ENCODE results near the gene SLMAP. TPM values are rescaled to one million over a fixed set of nuclear protein-coding genes. Genes with fewer than 3 reads are reported as not detected.

The SLMAP gene
- total and polyA plus RNA-seq, 2 of the 13 experiments (the other 11 are each of a cell fraction or from before 2014, with no cell fraction given) = 24.0 to 48.3 TPM

DNA sequence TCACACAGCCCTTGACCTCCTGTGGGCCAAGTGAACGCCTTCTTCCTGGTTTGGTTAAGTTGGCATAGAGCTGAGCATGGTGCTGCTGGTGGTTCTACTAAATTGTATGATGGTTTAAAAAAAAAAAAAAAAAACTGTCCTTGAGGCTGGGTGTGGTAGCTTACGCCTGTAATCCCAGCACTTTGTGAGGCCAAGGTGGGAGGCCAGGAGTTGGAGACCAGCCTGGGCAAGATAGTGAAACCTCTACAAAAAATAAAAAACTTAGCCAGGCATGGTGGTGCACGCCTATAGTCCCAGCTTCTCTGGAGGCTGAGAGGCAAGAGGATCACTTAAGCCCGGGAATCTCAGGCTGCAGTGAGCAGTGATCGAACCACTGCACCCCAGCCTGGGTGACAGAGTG lies 193.2 kb downstream of the SLMAP start (continued):
- TF ChIP-seq, protein P1, sequence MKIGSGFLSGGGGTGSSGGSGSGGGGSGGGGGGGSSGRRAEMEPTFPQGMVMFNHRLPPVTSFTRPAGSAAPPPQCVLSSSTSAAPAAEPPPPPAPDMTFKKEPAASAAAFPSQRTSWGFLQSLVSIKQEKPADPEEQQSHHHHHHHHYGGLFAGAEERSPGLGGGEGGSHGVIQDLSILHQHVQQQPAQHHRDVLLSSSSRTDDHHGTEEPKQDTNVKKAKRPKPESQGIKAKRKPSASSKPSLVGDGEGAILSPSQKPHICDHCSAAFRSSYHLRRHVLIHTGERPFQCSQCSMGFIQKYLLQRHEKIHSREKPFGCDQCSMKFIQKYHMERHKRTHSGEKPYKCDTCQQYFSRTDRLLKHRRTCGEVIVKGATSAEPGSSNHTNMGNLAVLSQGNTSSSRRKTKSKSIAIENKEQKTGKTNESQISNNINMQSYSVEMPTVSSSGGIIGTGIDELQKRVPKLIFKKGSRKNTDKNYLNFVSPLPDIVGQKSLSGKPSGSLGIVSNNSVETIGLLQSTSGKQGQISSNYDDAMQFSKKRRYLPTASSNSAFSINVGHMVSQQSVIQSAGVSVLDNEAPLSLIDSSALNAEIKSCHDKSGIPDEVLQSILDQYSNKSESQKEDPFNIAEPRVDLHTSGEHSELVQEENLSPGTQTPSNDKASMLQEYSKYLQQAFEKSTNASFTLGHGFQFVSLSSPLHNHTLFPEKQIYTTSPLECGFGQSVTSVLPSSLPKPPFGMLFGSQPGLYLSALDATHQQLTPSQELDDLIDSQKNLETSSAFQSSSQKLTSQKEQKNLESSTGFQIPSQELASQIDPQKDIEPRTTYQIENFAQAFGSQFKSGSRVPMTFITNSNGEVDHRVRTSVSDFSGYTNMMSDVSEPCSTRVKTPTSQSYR (CRISPR knock-in tag; IDR thresholded peaks at IDR 0.05; ENCODE audit: borderline replicate concordance) = no peak
- TF ChIP-seq ZBTB7A (CRISPR knock-in tag; IDR thresholded peaks at IDR 0.05) = no peak
- TF ChIP-seq, protein P2, sequence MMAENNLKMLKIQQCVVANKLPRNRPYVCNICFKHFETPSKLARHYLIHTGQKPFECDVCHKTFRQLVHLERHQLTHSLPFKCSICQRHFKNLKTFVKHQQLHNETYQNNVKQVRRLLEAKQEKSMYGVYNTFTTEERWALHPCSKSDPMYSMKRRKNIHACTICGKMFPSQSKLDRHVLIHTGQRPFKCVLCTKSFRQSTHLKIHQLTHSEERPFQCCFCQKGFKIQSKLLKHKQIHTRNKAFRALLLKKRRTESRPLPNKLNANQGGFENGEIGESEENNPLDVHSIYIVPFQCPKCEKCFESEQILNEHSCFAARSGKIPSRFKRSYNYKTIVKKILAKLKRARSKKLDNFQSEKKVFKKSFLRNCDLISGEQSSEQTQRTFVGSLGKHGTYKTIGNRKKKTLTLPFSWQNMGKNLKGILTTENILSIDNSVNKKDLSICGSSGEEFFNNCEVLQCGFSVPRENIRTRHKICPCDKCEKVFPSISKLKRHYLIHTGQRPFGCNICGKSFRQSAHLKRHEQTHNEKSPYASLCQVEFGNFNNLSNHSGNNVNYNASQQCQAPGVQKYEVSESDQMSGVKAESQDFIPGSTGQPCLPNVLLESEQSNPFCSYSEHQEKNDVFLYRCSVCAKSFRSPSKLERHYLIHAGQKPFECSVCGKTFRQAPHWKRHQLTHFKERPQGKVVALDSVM (CRISPR knock-in tag; IDR thresholded peaks at IDR 0.05) = peak; percentile 52; the same call in 1 of the 2 replicates

DNA sequence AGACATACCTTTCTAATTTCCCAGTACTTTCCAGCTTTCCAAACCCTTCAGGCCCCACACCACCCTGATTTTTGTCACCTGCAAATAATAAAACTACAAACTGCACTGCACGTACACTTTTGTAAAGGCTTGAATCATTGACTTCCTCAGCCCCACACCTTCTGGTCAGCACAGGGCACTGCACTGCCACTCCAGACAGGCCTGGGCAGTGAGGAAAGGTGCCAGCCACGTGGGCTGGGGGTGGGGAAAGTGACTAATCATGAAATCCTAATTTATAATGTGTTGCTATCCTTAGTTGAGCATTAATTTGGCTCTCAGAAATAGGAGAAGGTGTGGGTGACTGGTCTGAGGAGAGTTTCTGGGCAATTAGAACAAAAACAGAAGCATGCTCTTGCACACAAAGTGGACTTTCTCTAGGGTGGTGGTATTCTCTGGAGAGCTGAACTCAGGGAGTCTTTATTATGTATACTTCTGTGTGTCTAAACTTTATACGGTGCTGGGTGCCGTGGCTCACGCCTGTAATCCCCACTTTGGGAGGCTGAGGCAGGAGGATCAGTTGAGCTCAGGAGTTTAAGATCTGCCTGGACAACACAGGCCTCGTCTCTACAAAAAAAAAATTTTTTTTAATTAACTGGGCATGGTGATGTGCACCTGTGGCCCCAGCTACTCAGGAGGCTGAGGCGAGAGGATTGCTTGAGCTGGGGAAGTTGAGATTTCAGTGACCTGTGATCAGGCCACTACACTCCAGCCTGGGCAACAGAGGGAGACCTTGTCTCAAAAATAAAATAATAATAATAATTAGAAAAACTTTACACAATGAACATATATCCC lies 193.9 kb downstream of the SLMAP start:
- no peak for FAIRE-seq
- 82% methylated on average over 7 of the region's 7 CpGs for WGBS (ENCODE audit: low lambda C conversion rate)
- H3K9ac ChIP-seq (ENCODE audit: insufficient read depth, low read depth, low read length) = peak overlapping the region; percentile 79

More for the DNA sequence above, 193.9 kb downstream of the SLMAP start:
- Histone ChIP-seq H4K20me1 (ENCODE audit: insufficient read depth, low read length) (no peaks in the 10 kb centered on the region), H3K27ac (ENCODE audit: extremely low read length, insufficient read depth, low read length) (peak overlapping the region; percentile 90), H3K4me2 (ENCODE audit: low read depth, low read length) (peak overlapping the region; percentile 94; the same call in 1 of the 2 replicates), H3K27me3 (ENCODE audit: control insufficient read depth in 1 of 2, insufficient read depth in 2 of 2, low read length in 2 of 2) (no peaks in the 10 kb centered on the region; a peak in 1 of 5 replicates), H3K4me1 (ENCODE audit: insufficient read depth, low read length) (peaks cover 87% of the 10 kb centered on the region), H3K79me2 (ENCODE audit: insufficient read depth, low read length) (no peaks in the 10 kb centered on the region), H3K4me3 (replicated peaks in 1 of 3; ENCODE audit: insufficient read depth in 1 of 3, low read depth in 2 of 3, low read length in 3 of 3) (no peak overlapping the region), H2AFZ (ENCODE audit: low read length) (no peak overlapping the region), H3K9me3 (ENCODE audit: low read length) (no peaks in the 10 kb centered on the region), H3K36me3 (replicated peaks in 1 of 2; ENCODE audit: control insufficient read depth in 1 of 2, insufficient read depth in 2 of 2, low read length in 2 of 2) (no peaks in the 10 kb centered on the region)
- ATAC-seq (peak; percentile 30), DNase-seq (ENCODE audit: low spot score) (peak; percentile 38)
- in situ Hi-C loops (cut with HindIII; ENCODE audit: extremely low pct_ligation_motif_present, low pct_unique_long_range_greater_than_20kb) = no loop called here
- intact Hi-C loops (cut with micrococcal nuclease; ENCODE audit: unreplicated experiment) = loop anchor here (2.0 kb wide), 1 partner anchor 43 kb away; no protein-coding TSS in a partner anchor
- no TSS peak for BruUV-seq (replicated peaks)
- TF ChIP-seq HNRNPL (IDR thresholded peaks at IDR 0.05; ENCODE audit: low read depth, low read length) (0 out of 2 replicates have a peak, but pooled peaks have one; percentile 57), ZNF121 (CRISPR knock-in tag; IDR thresholded peaks at IDR 0.05) (peak; percentile 53; the same call in 1 of the 2 replicates)
- TF ChIP-seq, protein P3, sequence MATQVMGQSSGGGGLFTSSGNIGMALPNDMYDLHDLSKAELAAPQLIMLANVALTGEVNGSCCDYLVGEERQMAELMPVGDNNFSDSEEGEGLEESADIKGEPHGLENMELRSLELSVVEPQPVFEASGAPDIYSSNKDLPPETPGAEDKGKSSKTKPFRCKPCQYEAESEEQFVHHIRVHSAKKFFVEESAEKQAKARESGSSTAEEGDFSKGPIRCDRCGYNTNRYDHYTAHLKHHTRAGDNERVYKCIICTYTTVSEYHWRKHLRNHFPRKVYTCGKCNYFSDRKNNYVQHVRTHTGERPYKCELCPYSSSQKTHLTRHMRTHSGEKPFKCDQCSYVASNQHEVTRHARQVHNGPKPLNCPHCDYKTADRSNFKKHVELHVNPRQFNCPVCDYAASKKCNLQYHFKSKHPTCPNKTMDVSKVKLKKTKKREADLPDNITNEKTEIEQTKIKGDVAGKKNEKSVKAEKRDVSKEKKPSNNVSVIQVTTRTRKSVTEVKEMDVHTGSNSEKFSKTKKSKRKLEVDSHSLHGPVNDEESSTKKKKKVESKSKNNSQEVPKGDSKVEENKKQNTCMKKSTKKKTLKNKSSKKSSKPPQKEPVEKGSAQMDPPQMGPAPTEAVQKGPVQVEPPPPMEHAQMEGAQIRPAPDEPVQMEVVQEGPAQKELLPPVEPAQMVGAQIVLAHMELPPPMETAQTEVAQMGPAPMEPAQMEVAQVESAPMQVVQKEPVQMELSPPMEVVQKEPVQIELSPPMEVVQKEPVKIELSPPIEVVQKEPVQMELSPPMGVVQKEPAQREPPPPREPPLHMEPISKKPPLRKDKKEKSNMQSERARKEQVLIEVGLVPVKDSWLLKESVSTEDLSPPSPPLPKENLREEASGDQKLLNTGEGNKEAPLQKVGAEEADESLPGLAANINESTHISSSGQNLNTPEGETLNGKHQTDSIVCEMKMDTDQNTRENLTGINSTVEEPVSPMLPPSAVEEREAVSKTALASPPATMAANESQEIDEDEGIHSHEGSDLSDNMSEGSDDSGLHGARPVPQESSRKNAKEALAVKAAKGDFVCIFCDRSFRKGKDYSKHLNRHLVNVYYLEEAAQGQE (IDR thresholded peaks at IDR 0.05; ENCODE audit: borderline replicate concordance in 1 of 2, low read depth in 1 of 2, low read length in 2 of 2) = 0 out of 4 replicates have a peak, but pooled peaks of 1 of the 2 experiments have one; percentile 14
- TF ChIP-seq, protein P4, sequence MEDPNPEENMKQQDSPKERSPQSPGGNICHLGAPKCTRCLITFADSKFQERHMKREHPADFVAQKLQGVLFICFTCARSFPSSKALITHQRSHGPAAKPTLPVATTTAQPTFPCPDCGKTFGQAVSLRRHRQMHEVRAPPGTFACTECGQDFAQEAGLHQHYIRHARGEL (CRISPR knock-in tag; IDR thresholded peaks at IDR 0.05) = no peak
- ChIA-PET POLR2A (interaction anchor here (1.4 to 2.9 kb wide), 5 partner anchors 9 to 194 kb away, joined by 3 to 17 read pairs (median 10); partner anchors contain the start of gene SLMAP), CTCF (ENCODE audit: low intra/inter-chr PET ratio, low total read pairs) (no interaction called here)
